K562 (cell line): Measurements from ENCODE around the gene STX1B. TPM values are rescaled to one million over a fixed set of nuclear protein-coding genes. Genes with fewer than 3 reads are reported as not detected.
A peak's percentile ranks its signal among the peaks of the same experiment; 100 is the strongest.

Experiments used
- AFF1 ChIP-seq, 2 experiments: fragments of 450-650 bp; IDR thresholded peaks; 2 replicates each; pipeline ENCODE4 v1.6.1; 2018; ENCODE audit warnings: mild to moderate bottlenecking in 2 of 2, low read depth in 1 of 2; ENCODE audit not compliant: partially characterized antibody in 2 of 2
- CBFA2T2 ChIP-seq: fragments of 450-650 bp; conservative IDR thresholded peaks from 2 replicates; pipeline ENCODE4 v1.6.1; 2017; ENCODE audit warnings: mild to moderate bottlenecking
- CREM ChIP-seq: IDR thresholded peaks from 2 replicates; pipeline ENCODE4 v1.6.1; 2014; ENCODE audit warnings: antibody characterized with exemption, low read depth
- ERF ChIP-seq: fragments of 450-650 bp; formaldehyde crosslinking; IDR thresholded peaks from 2 replicates; pipeline ENCODE4 v1.4.0; 2020; ENCODE audit warnings: mild to moderate bottlenecking, mixed read lengths
- HDAC1 ChIP-seq, 2 experiments: fragments of 450-650 bp; IDR thresholded peaks; 2 replicates each; pipeline ENCODE4 v1.6.1; 2016 to 2017; ENCODE audit warnings: inconsistent platforms in 1 of 2, mild to moderate bottlenecking in 1 of 2, moderate library complexity in 1 of 2
- JUN ChIP-seq, 2 experiments: sonication (generic) in 1 of 2; formaldehyde crosslinking in 1 of 2; IDR thresholded peaks; 2 replicates each; pipeline versions ENCODE4 v1.6.1 to v1.8.0; 2012 to 2022; ENCODE audit warnings: borderline replicate concordance in 2 of 2, mild to moderate bottlenecking in 2 of 2, improper control_type of control experiment in 1 of 2, low read depth in 1 of 2, low read length in 1 of 2, missing genetic modification reagents in 1 of 2
- MBD2 ChIP-seq: sonication (generic); IDR thresholded peaks from 2 replicates; pipeline ENCODE4 v1.6.1; 2016; ENCODE audit warnings: low read depth, borderline replicate concordance
- NR2C1 ChIP-seq, 2 experiments: fragments of 450-650 bp; IDR thresholded peaks; 2 replicates each; pipeline ENCODE4 v1.6.1; 2017; ENCODE audit warnings: mild to moderate bottlenecking in 2 of 2, antibody characterized with exemption in 1 of 2, inconsistent platforms in 1 of 2, missing compliant biosample characterization in 1 of 2, missing genetic modification characterization in 1 of 2
- POLR2AphosphoS5 ChIP-seq: IDR thresholded peaks from 2 replicates; pipeline ENCODE4 v1.6.1; 2011; ENCODE audit warnings: mild to moderate bottlenecking, low read depth, low read length, moderate library complexity; ENCODE audit not compliant: control insufficient read depth, insufficient read depth
- SMARCA4 ChIP-seq: fragments of 450-650 bp; IDR thresholded peaks from 2 replicates; pipeline ENCODE4 v1.6.1; 2016
- SRSF1 ChIP-seq: fragments of 200-400 bp; formaldehyde crosslinking; IDR thresholded peaks from 2 replicates; pipeline ENCODE4 v1.6.1; 2017; ENCODE audit warnings: mild to moderate bottlenecking, low read depth, low read length, moderate library complexity
- TEAD4 ChIP-seq, 2 experiments: sonication (generic) in 1 of 2; formaldehyde crosslinking in 1 of 2; IDR thresholded peaks; 2 replicates each; pipeline versions ENCODE4 v1.6.1 to v1.8.0; 2012 to 2022; ENCODE audit warnings: borderline replicate concordance in 1 of 2, inconsistent platforms in 1 of 2, low read length in 1 of 2, mild to moderate bottlenecking in 1 of 2, missing genetic modification reagents in 1 of 2
- polyA plus RNA-seq, 8 experiments: library from polyadenylated mRNA; depleted of rRNA in 4 of 8; stranded (reverse) in 5 of 8; unstranded in 3 of 8; fragments of >200 nt; fragmentation: Nextera tagmentation in 2 of 8; fragmentation: Illumina TruSeq in 1 of 8; extraction: Ambion mirVana in 2 of 8; extraction: Trizol in 1 of 8; gene quantifications; 2 replicates each; pipeline versions ENCODE4 v1.2.1 to v1.2.3, GENCODE V29; 2011 to 2014; ENCODE audit warnings: inconsistent platforms in 1 of 8, missing spikeins in 1 of 8
- total RNA-seq, 7 experiments: library from RNA; depleted of rRNA in 6 of 7; stranded (reverse); fragments of >200 nt in 6 of 7; fragmentation: Illumina TruSeq in 2 of 7; extraction: Trizol in 2 of 7; gene quantifications; 2 replicates each; pipeline versions ENCODE4 v1.2.1 to v1.2.3, GENCODE V29; 2011 to 2021; ENCODE audit warnings: low replicate concordance in 1 of 7
- TF ChIP-seq, protein P1 (sequence below): fragments of 450-650 bp; IDR thresholded peaks from 2 replicates; pipeline ENCODE4 v1.6.1; 2017; ENCODE audit warnings: antibody characterized with exemption
- TF ChIP-seq, protein P2 (sequence below), 2 experiments: IDR thresholded peaks; 2 replicates each; pipeline ENCODE4 v1.6.1; 2012; ENCODE audit warnings: improper control_type of control experiment in 2 of 2, low read depth in 2 of 2, low read length in 2 of 2, borderline replicate concordance in 1 of 2

Gene STX1B
- total and polyA plus RNA-seq, 9 of the 15 experiments (the other 6 are each of a cell fraction or from before 2014, with no cell fraction given), result 0.07 to 2.5 (median 0.86) TPM

DNA sequence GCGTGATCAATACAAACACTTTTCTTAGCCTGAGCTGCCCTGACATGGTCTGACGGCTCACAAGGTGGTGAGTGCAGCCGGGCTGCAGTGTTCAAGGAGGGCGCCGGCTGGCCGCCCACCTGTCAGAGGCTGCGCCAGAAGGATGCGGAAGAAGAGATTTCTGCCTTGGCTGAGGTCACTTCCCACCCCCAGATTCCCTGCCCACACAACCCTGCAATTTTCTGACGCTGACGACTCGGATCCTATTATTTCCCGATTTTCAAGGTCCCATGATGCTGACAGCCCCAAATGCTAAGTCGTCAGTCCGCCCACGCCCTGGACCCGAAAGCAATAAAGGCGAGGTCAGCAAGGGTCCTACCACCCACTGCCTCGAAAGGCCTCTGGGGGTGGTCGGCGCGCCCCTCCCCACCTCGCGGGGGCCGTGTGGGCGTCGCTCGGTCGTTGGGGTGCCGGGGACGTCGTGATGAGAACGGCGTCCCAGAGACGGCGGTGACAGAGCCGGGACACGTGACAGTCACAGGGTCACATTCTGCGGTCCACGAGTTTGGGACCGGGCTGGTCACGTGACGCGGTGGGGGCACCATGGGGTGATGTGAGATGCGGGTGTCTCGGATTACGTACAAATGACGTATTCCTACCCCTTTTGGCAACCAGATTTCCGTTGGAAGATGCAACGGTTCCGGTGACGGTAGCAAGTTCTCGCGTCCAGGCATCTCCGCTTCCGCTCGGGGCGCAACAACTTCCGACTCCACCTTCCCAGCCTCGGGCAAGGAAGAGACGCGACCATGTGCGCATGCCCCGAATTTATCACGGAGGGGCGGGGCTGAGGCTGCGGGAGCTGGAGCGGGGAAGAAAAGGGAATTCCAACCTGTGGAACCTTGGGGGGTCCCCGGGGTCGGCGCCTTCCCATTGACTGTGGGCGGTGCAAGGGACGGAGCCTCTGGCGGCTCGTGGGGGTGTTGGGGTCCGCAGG lies 22.6 kb upstream of the STX1B start, which contains the start of gene STX4 (continued):
- TF ChIP-seq, protein P1, sequence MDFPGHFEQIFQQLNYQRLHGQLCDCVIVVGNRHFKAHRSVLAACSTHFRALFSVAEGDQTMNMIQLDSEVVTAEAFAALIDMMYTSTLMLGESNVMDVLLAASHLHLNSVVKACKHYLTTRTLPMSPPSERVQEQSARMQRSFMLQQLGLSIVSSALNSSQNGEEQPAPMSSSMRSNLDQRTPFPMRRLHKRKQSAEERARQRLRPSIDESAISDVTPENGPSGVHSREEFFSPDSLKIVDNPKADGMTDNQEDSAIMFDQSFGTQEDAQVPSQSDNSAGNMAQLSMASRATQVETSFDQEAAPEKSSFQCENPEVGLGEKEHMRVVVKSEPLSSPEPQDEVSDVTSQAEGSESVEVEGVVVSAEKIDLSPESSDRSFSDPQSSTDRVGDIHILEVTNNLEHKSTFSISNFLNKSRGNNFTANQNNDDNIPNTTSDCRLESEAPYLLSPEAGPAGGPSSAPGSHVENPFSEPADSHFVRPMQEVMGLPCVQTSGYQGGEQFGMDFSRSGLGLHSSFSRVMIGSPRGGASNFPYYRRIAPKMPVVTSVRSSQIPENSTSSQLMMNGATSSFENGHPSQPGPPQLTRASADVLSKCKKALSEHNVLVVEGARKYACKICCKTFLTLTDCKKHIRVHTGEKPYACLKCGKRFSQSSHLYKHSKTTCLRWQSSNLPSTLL, result no peak
- TF ChIP-seq CBFA2T2 (peak; percentile 97), NR2C1 (IDR thresholded peaks at IDR 0.05) (peak; percentile 80), NR2C1 (tag; IDR thresholded peaks at IDR 0.05) (peak; percentile 82), POLR2AphosphoS5 (no peak), HDAC1 (IDR thresholded peaks at IDR 0.05) (peak in 1 of 2 experiments; percentile 90; a peak in 2 of 4 replicates), CREM (peak; percentile 99), MBD2 (peak; percentile 58), SMARCA4 (peak; percentile 29; the same call in 1 of the 2 replicates), JUN (IDR thresholded peaks at IDR 0.05; ENCODE audit: borderline replicate concordance, low read depth, low read length) (peak; percentile 74), JUN (CRISPR knock-in tag; IDR thresholded peaks at IDR 0.05; ENCODE audit: borderline replicate concordance) (peak; percentile 80), AFF1 (IDR thresholded peaks at IDR 0.05; ENCODE audit: low read depth in 1 of 2, partially characterized antibody in 2 of 2) (peak in 1 of 2 experiments; percentile 91), TEAD4 (IDR thresholded peaks at IDR 0.05; ENCODE audit: low read length) (peak; percentile 57), TEAD4 (CRISPR knock-in tag; IDR thresholded peaks at IDR 0.05; ENCODE audit: borderline replicate concordance) (no peak), ERF (CRISPR knock-in tag) (0 out of 2 replicates have a peak, but pooled peaks have one; percentile 45), SRSF1 (no peak)
- TF ChIP-seq, protein P2, sequence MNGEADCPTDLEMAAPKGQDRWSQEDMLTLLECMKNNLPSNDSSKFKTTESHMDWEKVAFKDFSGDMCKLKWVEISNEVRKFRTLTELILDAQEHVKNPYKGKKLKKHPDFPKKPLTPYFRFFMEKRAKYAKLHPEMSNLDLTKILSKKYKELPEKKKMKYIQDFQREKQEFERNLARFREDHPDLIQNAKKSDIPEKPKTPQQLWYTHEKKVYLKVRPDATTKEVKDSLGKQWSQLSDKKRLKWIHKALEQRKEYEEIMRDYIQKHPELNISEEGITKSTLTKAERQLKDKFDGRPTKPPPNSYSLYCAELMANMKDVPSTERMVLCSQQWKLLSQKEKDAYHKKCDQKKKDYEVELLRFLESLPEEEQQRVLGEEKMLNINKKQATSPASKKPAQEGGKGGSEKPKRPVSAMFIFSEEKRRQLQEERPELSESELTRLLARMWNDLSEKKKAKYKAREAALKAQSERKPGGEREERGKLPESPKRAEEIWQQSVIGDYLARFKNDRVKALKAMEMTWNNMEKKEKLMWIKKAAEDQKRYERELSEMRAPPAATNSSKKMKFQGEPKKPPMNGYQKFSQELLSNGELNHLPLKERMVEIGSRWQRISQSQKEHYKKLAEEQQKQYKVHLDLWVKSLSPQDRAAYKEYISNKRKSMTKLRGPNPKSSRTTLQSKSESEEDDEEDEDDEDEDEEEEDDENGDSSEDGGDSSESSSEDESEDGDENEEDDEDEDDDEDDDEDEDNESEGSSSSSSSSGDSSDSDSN (IDR thresholded peaks at IDR 0.05; ENCODE audit: borderline replicate concordance in 1 of 2, low read depth in 2 of 2, low read length in 2 of 2), result 0 out of 4 replicates have a peak, but pooled peaks have one; percentile 9 to 18
